CD4-positive, alpha-beta T cell treated with Interleukin-17A for 1 hour (primary cell): ENCODE measurements around the gene TDRD9.

ENCODE experiments used
- DNase-seq: peaks from one replicate; pipeline ENCODE4 v3.0.0-alpha.2; 2020

The TDRD9 gene

DNA sequence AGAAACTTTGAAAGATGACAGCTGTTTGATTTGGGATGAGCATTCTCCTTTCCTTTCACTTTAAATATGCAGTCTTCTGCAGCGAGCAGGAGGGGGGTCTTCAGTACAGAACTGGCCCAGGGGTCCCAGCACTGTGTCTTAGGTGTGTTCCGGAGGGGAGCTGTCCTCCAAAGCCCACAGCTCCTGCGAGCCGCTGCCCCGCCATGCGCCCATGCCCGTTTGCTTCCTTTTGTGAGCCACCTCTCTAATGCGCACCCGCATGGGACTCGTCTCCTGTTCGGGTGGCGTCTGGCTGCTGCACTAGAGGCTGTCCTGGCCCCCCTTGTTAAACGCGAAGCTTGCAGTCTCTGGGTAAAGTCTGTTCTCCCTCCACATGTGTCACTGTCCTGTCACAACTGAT lies 108.8 kb downstream of the TDRD9 start:
- no peak for DNase-seq

DNA sequence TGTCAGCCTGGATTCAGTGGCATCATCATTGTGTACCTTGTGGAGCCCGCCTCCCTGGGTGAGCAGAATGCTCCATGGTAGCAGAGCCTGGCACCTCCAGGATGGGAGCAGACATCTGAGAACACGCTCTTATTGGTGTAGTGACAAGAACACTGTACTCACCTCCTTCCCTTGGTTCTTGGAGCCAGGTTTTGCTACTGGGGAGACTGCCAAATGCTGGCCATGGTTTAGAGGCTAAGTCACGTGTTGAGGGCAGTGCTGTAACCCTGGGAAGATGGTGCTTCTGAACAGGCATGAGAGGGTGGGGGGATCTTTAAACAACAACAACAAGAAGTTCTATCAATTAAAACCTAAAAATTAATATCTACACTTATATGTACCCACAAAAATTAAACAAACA lies 109.6 kb downstream of the TDRD9 start:
- no peak for DNase-seq

DNA sequence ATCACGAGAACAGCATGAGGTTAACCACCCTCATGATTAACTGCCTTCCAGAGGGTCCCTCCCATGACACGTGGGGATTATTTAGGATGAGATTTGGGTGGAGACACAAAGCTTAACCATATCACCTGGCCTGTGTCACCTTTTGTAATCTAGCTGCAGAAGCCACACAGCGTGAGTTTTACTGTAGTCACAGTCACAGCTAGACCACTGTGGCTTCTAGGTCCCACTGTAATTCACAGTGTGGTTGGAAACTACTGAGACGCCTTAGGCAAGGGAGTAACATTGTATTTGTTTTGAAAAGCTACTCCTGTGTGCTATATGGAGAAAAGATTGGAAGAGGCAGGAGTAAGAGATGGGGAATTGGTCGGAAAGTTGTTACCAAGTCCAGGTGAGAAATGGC lies 111.0 kb downstream of the TDRD9 start:
- DNase-seq = no peak

DNA sequence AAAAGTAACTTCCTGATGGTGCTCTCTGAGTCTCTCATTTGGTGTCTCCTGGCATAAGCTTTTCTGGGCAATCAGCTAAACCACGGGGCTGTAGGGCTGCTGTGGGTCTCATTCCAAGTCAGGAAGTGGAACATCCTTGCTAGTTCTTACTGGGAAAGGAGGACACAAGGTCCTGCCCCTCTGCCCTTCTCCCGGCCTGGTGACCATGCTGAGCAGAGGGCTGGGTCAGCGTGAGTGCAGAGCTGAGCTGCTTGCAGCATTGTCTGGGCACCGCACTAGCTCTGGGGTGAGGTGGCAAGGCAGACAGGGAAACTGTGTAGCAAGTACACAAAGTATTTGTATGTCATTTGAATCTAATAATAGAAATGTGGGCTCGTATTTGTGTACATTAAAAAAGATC lies 112.3 kb downstream of the TDRD9 start:
- DNase-seq = no peak

DNA sequence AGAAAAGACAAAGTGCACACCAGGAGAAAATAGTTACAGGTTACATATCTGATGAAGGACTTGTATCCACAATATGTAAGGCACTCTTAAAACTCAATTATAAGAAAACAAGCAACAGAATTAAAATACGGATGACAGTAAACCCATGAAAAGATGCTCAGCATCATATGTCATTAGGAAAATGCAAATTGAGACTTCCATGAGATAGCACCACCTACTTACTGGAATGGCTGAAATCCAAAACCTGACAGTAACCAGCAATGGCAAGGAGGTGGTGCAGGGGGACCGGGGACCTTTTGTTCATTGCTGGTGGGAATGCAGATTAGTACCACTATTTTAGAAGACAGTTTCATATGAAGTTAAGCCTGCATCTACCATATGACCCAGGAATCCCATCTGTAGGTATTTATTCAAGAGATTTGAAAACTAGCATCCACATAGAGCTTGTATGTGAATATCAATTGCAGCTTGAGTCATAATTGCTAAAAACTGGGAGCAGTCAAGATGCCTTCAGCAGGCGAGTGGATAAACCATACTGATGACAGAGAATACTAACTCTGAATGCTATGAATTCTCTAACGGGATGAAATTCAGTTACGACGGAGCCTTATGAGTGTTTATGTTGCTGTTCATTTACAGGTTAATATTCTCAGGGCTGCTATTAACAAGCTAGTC lies 113.3 kb downstream of the TDRD9 start:
- no peak for DNase-seq

DNA sequence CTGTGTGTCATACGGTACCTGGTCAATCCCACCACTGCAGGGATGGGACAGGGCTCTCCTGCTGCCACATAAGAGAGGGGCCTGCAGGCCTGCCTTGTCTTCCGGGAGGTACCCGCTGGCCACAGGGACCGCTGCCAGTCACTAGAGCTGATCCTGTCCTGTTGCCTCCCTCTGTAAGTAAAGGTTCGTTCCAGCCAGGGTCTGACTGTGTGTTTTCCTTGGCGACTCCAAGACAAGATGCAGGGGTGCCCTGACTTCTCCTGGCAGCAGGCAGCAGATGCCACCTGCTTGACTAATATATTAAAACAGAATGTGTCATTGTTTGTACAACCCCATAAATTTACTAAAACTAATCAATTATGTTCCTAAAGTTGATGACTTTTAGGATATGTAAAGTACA lies 115.8 kb downstream of the TDRD9 start:
- no peak for DNase-seq

DNA sequence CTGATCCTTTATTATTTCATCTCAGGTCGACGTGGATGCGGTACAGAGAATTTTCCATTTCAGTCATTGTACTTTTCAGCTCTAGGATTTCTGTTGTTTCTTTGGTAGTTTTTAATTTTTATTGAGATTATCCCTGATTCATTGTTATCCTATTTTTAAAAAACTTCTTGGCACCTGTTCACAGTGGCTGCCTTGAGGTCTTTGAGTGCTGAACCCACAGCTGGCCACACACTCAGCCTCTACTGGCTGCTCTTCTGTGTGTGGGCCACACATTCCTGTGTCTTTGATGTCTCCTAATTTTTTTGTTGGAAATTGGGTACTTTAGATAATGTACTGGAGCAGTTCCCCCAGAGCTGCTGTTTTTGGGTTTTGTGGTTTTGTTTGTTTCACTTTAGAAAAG lies 119.5 kb downstream of the TDRD9 start:
- no peak for DNase-seq

DNA sequence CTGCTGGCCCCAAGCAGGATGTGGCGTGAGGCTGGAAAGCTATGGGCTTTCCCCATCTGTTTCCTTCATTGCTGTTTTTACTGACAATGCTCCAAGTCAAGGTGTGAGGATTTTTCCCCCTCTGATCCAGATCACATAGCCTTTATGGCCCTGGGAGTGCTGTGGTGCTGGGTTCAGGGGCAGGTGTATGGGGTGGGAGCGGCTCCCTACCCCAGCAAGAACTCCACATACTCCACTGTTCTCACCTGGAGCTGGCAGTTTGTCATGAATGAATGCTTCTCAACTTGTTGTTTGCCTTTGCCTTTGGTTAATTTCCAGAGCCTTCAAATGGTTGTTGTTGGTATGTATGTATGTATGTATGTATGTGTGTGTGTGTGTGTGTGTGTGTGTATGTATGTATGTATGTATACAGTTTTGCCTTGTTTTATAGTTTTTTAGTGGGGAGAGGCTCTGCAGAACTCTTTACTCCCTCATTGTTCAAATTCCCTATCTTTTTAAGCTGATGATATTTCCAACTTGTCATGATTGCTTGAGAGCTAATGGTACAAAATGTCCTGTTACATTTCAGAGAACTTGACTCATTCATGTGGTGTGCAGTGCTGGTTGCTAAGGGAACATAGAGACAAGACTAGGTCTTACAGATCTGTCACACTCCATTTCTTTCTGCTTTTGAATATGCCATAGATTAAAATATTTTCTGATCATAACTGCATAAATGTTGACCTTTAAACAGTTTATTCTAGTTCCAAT lies 120.7 kb downstream of the TDRD9 start:
- DNase-seq = no peak

DNA sequence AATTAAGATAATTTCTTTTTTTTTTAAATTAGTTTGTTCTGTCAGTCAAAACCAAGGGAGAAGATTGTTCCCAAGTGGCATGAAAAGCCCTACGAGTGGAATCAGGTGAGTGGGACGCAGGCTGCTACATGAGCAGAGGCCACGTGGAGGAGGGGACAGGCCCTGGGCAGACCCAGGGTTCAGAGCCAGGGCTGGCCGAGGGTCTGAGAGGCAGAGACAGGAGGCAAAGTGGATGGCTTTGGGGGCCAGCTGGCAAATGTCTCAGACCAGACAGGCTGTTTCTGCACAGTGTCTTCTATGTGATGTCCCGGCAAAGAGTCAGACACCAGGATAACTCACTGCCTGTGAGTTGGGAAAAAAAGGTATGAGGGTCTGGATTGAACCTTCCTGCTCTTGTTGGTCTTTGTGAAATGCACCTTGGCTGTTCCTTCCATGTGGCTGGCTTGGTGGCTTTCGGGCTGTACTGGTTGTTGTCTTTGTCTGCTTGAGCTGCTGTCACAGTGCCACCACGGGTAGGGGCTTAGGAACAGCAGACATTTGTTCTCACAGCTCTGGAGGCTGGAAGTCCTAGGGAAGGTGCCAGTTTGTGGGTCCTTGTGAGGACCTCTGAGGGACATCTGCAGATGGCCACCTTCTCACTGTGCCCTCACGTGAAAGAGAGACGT lies 121.5 kb downstream of the TDRD9 start:
- no peak for DNase-seq

DNA sequence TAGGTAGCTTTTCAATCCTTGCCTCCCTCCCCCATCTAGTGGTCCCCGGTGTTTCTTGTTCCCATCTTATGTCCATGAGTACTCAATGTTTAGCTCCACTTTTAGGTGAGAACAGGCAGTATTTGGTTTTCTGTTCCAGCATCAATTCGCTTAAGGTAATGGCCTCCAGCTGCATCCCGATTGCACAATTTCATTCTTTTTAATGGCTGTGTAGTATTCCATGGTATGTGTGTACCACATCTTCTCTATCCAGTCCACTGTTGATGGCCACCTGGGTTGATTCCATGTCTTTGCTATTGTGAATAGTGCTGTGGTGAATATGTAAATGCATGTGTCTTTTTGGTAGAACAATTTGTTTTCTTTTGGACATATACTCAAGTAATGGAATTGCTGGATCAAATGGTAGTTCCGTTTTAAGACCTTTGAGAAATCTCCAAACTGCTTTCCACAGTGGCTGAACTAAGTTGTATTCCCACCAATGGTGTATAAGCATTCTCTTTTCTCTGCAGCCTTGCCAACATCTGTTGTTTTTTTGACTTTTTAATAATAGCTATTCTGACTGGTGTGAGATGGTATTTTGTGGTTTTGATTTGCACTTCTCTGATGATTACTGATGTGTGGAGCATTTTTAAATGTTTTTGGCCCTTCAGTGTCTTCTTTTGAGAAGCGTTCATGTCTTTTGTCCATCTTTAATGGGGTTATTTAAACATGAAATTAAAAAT lies 123.0 kb downstream of the TDRD9 start:
- no peak for DNase-seq

DNA sequence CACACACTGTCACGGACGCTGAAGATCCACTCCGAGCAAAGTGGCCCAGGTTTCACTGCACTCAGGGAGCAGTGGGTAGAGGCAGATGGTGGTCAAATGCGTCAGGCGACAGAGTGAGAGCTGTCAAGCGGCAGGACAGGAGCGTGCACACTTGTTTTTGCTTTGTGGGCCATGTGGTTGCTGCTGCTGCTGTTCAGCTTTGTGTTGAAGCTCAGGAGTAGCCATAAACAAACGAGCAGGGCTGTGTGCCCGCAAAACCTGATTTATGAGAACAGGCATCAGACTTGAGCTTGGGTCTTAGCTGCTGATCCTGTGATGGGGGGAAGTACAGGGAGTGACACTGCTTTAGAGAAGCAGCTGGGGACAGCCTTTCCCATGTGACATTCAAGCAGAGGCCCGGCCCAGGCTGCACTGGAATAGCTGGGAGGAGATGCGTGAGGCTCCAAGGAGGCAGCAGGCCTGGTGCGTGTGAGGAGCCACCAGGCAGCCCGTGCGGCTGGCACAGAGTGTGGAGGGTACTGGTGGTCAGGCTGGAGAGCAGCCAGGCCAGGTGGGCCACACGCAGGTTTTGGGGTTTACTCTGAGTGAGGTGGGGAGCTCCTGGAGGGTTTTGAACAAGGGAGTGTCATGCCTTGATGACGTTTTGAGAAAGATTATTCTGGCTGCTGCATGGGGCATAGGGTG lies 126.1 kb downstream of the TDRD9 start:
- DNase-seq = no peak

DNA sequence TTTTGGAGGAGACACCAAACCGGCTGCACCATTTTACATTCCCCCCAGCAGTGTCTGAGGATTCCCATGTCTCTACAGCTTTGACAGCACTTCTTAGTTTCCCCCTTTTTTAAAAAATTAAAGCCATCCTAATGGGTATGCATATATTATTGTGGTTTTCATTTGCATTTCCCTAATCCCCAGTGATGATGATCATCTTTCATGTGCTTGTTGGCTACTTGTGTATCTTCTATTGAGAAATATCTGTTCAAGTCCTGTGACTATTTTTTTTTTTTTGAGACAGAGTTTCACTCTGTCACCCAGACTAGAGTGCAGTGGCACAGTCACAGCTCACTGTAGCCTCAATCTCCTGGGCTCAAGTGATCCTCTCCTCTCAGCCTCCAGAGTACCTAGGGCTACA lies 134.0 kb downstream of the TDRD9 start:
- DNase-seq = no peak

DNA sequence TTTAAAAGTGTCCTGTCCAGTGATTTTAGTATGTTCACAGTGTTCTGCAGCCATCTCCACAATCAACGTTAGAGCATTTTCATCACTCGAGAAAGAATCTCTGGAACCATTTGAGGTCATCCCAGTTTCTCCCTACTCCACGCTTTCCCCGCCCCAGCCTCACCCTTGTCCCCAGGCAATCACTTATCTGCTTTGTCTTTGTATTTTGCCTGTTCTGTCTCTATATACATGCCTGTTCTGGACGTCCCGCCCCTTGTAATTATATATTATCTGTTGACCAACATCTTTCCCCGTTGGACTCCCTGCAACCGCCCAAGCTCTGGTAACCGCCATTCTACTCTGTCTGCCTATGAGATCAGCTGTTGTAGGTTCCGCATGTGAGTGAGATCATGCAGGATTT lies 135.7 kb downstream of the TDRD9 start:
- no peak for DNase-seq

DNA sequence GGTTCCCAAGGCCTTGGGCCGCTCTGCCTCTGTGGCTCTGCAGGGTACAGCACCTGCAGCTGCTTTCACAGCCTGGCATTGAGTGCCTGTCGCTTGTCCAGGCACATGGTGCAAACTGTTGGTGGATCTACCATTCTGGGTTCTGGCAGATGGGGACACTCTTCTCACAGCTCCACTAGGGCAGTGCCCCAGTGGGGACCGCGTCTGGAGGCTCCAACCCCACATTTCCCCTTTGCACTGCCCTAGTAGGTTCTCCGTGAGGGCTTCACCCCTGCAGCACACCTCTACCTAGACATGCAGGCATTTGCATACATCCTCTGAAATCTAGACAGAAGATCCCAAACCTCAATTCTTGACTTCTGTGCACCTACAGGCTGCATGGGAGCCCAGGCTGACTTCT lies 138.0 kb downstream of the TDRD9 start:
- no peak for DNase-seq

DNA sequence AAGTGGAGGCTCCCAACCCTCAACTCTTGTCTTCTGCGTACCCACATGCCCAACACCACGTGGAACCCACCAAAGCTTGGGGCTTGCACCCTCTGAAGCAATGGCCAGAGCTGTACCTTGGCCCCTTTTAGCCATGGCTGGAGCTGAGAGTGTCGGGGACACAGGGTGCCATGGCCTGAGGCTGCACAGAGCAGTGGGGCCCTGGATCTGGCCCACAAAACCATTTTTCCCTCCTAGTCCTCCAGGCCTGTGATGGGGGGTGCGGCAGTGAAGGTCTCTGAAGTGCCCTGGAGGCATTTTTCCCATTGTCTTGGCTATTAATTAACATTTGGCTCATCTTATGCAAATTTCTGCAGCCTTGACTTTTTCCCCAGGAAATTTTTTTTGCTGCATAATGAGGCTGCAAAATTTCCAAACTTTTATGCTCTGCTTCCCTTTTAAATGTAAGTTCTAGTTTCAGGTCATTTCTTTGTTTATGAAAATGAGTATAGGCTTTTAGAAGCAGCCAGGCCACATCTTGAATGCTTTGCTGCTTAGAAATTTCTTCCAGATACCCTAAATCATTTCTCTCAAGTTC lies 138.6 kb downstream of the TDRD9 start:
- no peak for DNase-seq

DNA sequence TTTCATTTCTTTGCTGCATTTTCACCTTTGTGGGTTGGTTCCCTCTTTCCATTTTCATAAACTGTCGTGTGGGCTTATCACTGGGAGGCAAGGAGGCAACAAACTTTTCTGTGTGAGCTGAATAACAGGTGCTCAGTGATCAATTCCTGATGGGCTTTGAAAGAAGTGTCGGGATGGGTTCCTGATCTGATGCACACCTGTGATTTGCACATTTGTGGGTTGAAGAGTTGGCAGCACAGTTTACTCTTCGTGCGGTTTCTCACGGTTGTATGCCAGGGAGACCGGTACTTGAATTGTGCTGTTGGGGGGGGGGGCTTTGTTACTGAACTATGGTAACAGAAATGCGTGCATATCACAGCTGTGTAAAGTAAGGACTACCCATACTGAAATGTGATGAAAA lies 141.3 kb downstream of the TDRD9 start:
- DNase-seq = no peak

DNA sequence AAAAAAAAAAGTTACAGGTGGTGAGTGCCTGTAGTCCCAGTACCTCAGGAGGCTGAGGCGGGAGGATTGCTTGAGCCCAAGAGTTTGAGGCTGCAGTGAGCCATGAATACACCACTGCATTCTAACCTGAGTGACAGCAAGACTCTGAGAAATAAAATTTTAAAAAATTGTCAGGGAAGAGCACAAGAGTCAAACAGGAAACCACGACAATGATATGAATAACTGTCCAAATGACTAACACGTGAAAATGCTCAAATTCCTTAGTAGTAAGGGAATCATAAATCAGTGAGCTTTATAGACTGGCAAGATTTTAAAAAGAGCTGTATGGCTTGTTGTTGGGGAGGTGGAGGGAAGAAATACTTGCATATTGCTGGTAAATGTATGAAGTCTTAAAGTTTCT lies 144.3 kb downstream of the TDRD9 start:
- no peak for DNase-seq

DNA sequence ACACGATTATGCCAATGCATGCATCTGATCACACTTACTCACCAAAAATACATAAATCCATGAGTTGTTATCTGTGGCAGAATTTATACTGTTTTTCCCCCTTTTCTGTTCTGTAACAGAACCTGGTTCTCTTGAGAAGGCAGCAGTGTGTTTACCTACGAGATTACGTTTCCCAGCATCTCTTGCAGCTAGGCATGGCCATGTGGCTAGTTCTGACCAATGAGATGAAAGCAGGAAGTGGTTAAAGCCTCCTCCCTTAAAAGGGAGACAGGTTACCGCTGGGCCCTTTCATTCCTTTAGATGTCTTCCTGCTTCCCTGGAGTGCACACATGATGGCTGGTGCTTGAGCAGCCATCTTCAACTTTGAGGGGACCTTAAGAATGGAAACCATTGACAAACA lies 145.5 kb downstream of the TDRD9 start:
- no peak for DNase-seq

DNA sequence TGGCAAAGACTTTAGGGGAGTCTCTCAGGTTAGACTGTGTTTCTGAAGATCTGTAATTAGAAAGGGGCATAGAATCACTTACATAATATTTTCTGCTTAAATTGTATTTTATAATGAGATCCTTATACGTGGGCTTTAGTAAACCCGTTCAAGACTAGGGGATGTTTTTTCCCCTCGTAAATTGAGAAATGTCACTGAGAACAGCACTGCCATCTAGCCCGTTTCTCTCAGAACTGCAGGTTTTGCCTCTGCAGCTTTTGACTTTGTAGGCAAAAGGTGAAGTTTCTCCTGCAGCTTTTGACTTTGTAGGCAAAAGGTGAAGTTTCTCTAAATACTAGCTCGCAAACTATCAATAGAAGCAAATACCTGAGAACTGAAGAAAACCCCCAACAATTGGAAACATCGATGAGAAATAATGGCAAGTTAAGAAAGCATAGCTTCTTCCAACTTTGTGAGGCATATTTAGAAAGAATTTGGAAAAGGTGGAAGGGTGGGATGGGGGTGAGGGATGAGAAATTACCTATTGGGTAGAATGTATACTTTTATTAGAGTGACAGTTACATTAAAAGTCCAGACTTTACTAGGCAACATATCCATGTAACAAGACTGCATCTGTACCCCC lies 147.4 kb downstream of the TDRD9 start:
- DNase-seq = no peak

DNA sequence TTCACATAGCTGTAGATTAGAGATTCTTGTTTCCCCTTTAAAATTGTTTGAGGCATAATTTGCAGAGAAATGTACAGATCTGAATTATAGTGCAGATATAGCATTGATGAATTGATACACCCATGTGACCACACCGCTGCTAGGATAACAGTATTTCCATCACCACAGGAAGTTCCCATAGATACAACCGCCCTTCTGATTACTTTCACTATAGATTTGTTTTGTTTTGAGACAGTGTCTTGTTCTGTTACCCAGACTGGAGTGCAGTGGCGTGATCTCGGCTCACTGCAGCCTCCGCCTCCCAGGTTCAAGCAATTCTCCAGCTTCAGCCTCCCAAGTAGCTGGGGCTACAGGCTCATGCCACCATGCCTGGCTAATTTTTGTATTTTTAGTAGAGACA lies 148.5 kb downstream of the TDRD9 start:
- peak; percentile 33 for DNase-seq

DNA sequence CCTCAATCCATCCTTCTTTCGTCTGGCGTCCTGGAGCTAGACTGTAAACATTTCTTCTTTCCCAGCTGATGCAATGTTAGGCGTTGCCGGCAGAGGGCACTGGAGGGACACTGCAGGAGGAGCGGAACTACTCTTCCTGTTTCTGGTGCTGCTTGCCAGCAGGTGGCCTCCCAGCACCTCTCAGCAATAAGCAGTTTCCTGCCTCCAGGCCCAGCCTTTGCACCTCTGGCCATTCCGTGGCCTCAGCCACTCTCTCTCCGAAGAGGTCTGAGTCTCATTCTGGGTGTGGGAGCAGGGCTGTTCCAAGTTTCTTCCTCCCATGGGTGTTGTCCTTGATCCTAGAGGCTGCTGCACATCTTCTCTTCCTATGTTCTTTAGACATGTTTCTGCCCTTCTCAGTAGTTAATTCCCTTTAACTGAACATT lies 149.8 kb downstream of the TDRD9 start:
- DNase-seq = peak; percentile 89
